AG04449 (cell line): ENCODE measurements around the gene LRRC25.
"Not testable (repeated sequence)": the region's sequence is repeated elsewhere in the genome, so short reads cannot be mapped to it uniquely, and the experiment has no call there.

Experiments
- CTCF ChIA-PET: fragments of 350-600 bp; formaldehyde crosslinking; extraction: SDS; loops from one replicate; lab custom pipeline; 2021; ENCODE audit warnings: antibody characterized with exemption; lab: Yijun Ruan, JAX
- POLR2A ChIA-PET: fragments of 400-600, 350-600 bp; formaldehyde crosslinking; extraction: SDS; loops from one replicate; lab custom pipeline; 2020; ENCODE audit warnings: antibody characterized with exemption, inconsistent platforms; lab: Yijun Ruan, JAX
- DNase-seq: peaks from one replicate; pipeline ENCODE4 v3.0.0-alpha.2; 2010; ENCODE audit warnings: low read depth, low spot score
- H3K4me3 ChIP-seq: 2 replicates; pipeline ENCODE4 v1.5.1; 2011; ENCODE audit warnings: low read depth, mild to moderate bottlenecking, control low read depth, low read length
- CTCF ChIP-seq: IDR thresholded peaks from one replicate; pipeline ENCODE4 v1.5.1; 2011; ENCODE audit warnings: mild to moderate bottlenecking, moderate library complexity, low read length, control low read depth, inconsistent platforms; ENCODE audit not compliant: insufficient read depth; ENCODE audit errors: missing control alignments

LRRC25 gene

GRCh38 chr19:18386543-18387271 lies 10.7 kb downstream of the LRRC25 start:
- no peak for TF ChIP-seq CTCF
- ChIA-PET CTCF (interaction anchor here (0.6 to 8.3 kb wide), 16 partner anchors 9 to 133 kb away, joined by 3 to 170 read pairs (median 4); partner anchors contain the start of gene SSBP4), POLR2A (interaction anchor here (0.6 to 4.4 kb wide), 9 partner anchors 12 to 186 kb away, joined by 3 to 21 read pairs (median 5); partner anchors contain the start of gene JUND)
- no peak for DNase-seq
- peak overlapping the region; percentile 66 for H3K4me3 ChIP-seq

GRCh38 chr19:18385675-18386542 lies 11.5 kb downstream of the LRRC25 start, which contains the start of gene GDF15:
Gene GDF15, plus strand, starts transcription at chr19:18386158. Its CDS starts 32 bp downstream, at chr19:18386190.
- ChIA-PET CTCF (interaction anchor here (0.6 to 8.3 kb wide), 16 partner anchors 8 to 134 kb away, joined by 3 to 170 read pairs (median 3); partner anchors contain the start of gene SSBP4), POLR2A (interaction anchor here (0.6 to 4.4 kb wide), 19 partner anchors 11 to 1119 kb away, joined by 3 to 21 read pairs (median 3); partner anchors contain the start of genes BABAM1, JUND, PIK3R2 and SSBP4)
- H3K4me3 ChIP-seq = peak within 1 kb of the TSS; percentile 66

GRCh38 chr19:18385359-18385674 lies 12.1 kb downstream of the LRRC25 start:
- no peak for DNase-seq
- no peak overlapping the region for H3K4me3 ChIP-seq
- TF ChIP-seq CTCF = no peak
- POLR2A ChIA-PET = interaction anchor here (0.6 to 4.4 kb wide), 18 partner anchors 10 to 1118 kb away, joined by 3 to 21 read pairs (median 4); partner anchors contain the start of genes BABAM1, JUND, PIK3R2 and SSBP4
- CTCF ChIA-PET = interaction anchor here (0.6 to 8.3 kb wide), 10 partner anchors 8 to 63 kb away, joined by 3 to 170 read pairs (median 4); partner anchors contain the start of gene SSBP4

More at GRCh38 chr19:18385675-18386542, 11.5 kb downstream of the LRRC25 start, which contains the start of gene GDF15:
- TF ChIP-seq CTCF = peak; percentile 90
- no peak for DNase-seq

DNA sequence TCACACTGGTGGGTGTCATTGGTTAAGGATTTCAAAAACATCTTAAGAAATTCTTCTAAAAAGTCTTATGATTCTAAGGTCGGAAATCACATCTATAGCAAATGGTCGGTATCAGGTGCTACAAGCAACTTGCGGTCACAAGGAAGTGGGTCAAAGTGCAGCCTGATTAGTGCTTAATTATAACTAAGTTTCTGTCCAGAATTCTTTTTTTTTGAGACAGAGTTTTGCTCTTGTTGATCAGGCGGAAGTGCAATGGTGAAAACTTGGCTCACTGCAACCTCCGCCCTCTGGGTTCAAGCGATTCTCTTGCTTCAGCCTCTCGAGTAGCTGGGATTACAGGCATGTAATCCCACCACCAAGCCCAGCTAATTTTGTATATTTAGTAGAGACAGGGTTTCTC lies 12.6 kb downstream of the LRRC25 start:
- CTCF ChIA-PET = no interaction called here
- POLR2A ChIA-PET = no interaction called here
- H3K4me3 ChIP-seq = no peak overlapping the region
- no peak for DNase-seq
- no peak for TF ChIP-seq CTCF

GRCh38 chr19:18383622-18384021 lies 13.8 kb downstream of the LRRC25 start:
- POLR2A ChIA-PET, H3K4me3 ChIP-seq, DNase-seq: not testable (repeated sequence)
- CTCF ChIA-PET = interaction anchor here (1.2 kb wide), 2 partner anchors 8 to 26 kb away, joined by 3 read pairs; no protein-coding TSS in a partner anchor

DNA sequence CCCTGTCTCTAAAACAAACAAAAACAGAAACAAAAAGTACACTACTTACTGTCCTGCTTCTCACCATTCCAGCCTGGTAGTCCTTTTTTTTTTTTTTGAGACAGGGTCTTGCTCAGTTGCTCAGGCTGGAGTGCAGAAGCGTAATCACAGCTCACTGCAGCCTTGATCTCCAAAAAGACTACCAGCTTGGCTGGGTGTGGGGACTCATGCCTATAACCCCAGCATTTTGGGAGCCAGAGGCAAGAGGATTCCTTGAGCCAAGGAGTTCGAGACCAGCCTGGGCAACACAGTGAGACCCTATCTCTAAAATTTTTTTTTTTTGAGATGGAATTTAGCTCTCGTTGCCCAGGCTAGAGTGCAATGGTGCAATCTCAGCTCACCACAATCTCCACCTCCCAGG lies 16.6 kb downstream of the LRRC25 start:
- DNase-seq = no peak
- ChIA-PET POLR2A (interaction anchor here (1.5 kb wide), 1 partner anchor 100 kb away, joined by 6 read pairs; the partner anchor contains the start of gene JUND), CTCF (interaction anchor here (1.7 to 2.3 kb wide), 5 partner anchors 12 to 102 kb away, joined by 4 to 12 read pairs (median 9); no protein-coding TSS in a partner anchor)
- H3K4me3 ChIP-seq = no peak overlapping the region
- TF ChIP-seq CTCF = no peak
